Left lung (tissue), 14 donors: ENCODE data around the gene GASK1A. TPM values are rescaled to one million over a fixed set of nuclear protein-coding genes. Genes with fewer than 3 reads are reported as not detected.

Experiments
- ATAC-seq: fragments of 200-7000 bp; cut with Tn5 transposase; one replicate; pipeline ENCODE4 v1.9.1; 2020; ENCODE audit warnings: moderate library complexity
- DNase-seq, 4 donors: peaks; one replicate each; pipeline ENCODE4 v3.0.0-alpha.2; 2013 to 2020
- H3K27ac ChIP-seq, 2 donors: fragments of 200-600 bp; sonication (generic) in 1 of 2; one replicate each; pipeline versions ENCODE4 v1.5.0 to v1.8.0; 2020 to 2021
- H3K27me3 ChIP-seq, 2 donors: fragments of 200-600 bp; sonication (generic) in 1 of 2; one replicate each; pipeline versions ENCODE4 v1.5.0 to v1.8.0; 2020 to 2021
- H3K36me3 ChIP-seq, 2 donors: fragments of 200-600 bp; sonication (generic) in 1 of 2; one replicate each; pipeline versions ENCODE4 v1.5.0 to v1.8.0; 2020 to 2021
- H3K4me1 ChIP-seq, 2 donors: fragments of 200-600 bp; one replicate each; pipeline ENCODE4 v1.8.0; 2021
- H3K4me3 ChIP-seq, 2 donors: fragments of 200-600 bp; sonication (generic) in 1 of 2; one replicate each; pipeline versions ENCODE4 v1.5.0 to v1.8.0; 2020 to 2021; ENCODE audit warnings: mild to moderate bottlenecking in 1 of 2
- H3K9me3 ChIP-seq, 2 donors: fragments of 200-600 bp; sonication (generic) in 1 of 2; one replicate each; pipeline versions ENCODE4 v1.5.0 to v1.8.0; 2020 to 2021
- intact Hi-C, 2 donors: fragments of 100-400 bp; cut with DNase I; formaldehyde crosslinking; loops; one replicate each; pipeline versions ENCODE4 v1.11.2 to v1.14.2; 2022
- long read RNA-seq, 12 donors: library from polyadenylated mRNA in 2 of 12; unstranded in 2 of 12; transcript quantifications; one replicate each; pipeline ENCODE4 v2.0.0 and lab custom pipeline, GENCODE V29; 2019 to 2026
- polyA plus RNA-seq, 6 donors: library from polyadenylated mRNA; unstranded; fragments of 120-200 nt; gene quantifications; one replicate each; pipeline ENCODE4 v1.2.1, GENCODE V29; 2013; ENCODE audit not compliant: insufficient read length in 6 of 6
- total RNA-seq, 2 donors: library from RNA; stranded (reverse); fragmentation: NEBNext Ultra II Directional; extraction: Animal tissue kit (Norgen Biotek cat#: 25700); gene quantifications; one replicate each; pipeline ENCODE4 v1.2.1, GENCODE V29; 2021
- TF ChIP-seq, protein P1 (sequence below), 2 donors: fragments of 200-600 bp; sonication (generic) in 1 of 2; IDR thresholded peaks; one replicate each; pipeline versions ENCODE4 v1.5.0 to v1.8.0; 2021; ENCODE audit warnings: antibody characterized with exemption in 2 of 2
- donor health status: DM: no; HTN: yes; CAD: no.
- donor health status: DM: no; HTN: no; CAD: no.

GASK1A gene
- total RNA-seq: 10 to 100 TPM; 11.3 to 12.3 TPM
- polyA plus RNA-seq: 1 to 10 TPM; 3.1 to 5.1 (median 3.5) TPM
- long read RNA-seq, donor 1: 0 reads
- long read RNA-seq, donor 2: 0 reads
- long read RNA-seq, donor 3, partial matches to known transcripts: 0 of 1 reads
- long read RNA-seq, donor 3, other reads (novel, unspliced or antisense): 0 of 1 reads
- long read RNA-seq, donor 4, partial matches to known transcripts: 1 of 2 reads
- long read RNA-seq, donor 4, other reads (novel, unspliced or antisense): 1 of 2 reads
- long read RNA-seq, donor 5, partial matches to known transcripts: 0 of 1 reads
- long read RNA-seq, donor 5, other reads (novel, unspliced or antisense): 0 of 1 reads
- long read RNA-seq, donor 6: 0 reads
- long read RNA-seq, donor 7: 0 reads
- long read RNA-seq, donor 8: 0 reads
- long read RNA-seq, donor 9: 0 reads
- long read RNA-seq, donor 10, partial matches to known transcripts: 0 of 2 reads
- long read RNA-seq, donor 10, other reads (novel, unspliced or antisense): 0 of 2 reads
- long read RNA-seq, donor 11: 0 reads
- long read RNA-seq, donor 12: 0 reads

DNA sequence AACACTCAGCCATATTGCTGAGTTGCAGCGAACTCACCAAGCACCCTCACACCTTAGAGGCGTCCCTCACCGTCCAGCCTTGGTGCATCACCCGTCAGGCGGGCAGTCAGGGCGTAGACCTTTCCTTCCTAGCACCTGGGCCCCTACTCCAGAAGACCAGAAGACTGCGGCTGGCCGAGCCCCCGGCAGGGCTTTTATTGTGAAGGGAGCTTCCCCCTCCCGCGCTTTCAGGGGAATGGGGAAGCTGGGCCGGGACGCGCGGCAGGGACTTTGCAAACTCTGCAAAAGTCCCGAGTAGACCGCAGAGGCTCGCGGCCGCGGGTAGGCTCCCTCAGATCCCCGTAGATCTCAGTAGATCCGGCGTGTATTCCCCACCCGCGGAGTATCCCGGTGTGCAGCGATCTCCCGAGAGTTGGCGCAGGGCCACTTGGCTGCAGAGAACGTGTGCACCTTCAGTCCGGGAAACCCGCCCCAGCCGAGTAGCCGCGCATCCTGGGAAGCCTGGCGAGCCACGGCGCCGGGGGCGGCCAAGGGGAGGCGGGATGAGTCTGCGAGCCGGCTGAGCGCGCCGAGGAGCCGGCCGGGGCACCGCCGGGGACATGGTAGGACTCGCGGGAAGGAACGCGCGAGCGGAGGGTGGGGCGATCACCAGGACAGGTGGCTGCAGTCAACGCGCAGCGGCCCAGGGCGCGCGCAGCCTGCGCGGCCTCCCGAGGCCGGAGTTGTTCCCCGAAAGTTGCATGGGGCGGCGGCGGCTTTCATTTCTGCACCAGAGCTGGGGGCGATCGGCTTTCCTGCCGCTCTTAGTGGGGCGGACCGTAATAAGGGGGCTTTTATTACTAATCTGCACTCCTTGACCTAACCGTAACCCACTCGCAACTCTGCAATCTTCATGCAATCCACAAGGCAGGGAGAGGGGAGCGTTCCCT is at the start of gene GASK1A:
TSS of gene GASK1A (plus strand) at position 268 of the 929 bp plus-strand sequence. CDS start at position 600, 332 bp downstream.
- Histone ChIP-seq H3K27ac (peak within 1 kb of the TSS in 1 of 2 donors; percentile 2), H3K4me3 (peak within 1 kb of the TSS; percentile 58 to 61), H3K4me1 (peaks cover 6 to 14% of the 10 kb centered on the region in 2 donors), H3K9me3 (peaks cover 0 to 8% of the 10 kb centered on the region in 2 donors), H3K27me3 (peaks cover 0 to 35% of the 10 kb centered on the region in 2 donors), H3K36me3 (no peaks in the 10 kb centered on the region)
- intact Hi-C loops: no loop called here
- DNase-seq (peak in 3 of 4 donors; percentile 55 to 87 (median 65)), ATAC-seq (peak; percentile 85)
- TF ChIP-seq, protein P1, sequence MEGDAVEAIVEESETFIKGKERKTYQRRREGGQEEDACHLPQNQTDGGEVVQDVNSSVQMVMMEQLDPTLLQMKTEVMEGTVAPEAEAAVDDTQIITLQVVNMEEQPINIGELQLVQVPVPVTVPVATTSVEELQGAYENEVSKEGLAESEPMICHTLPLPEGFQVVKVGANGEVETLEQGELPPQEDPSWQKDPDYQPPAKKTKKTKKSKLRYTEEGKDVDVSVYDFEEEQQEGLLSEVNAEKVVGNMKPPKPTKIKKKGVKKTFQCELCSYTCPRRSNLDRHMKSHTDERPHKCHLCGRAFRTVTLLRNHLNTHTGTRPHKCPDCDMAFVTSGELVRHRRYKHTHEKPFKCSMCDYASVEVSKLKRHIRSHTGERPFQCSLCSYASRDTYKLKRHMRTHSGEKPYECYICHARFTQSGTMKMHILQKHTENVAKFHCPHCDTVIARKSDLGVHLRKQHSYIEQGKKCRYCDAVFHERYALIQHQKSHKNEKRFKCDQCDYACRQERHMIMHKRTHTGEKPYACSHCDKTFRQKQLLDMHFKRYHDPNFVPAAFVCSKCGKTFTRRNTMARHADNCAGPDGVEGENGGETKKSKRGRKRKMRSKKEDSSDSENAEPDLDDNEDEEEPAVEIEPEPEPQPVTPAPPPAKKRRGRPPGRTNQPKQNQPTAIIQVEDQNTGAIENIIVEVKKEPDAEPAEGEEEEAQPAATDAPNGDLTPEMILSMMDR (IDR thresholded peaks at IDR 0.05): no peak

DNA sequence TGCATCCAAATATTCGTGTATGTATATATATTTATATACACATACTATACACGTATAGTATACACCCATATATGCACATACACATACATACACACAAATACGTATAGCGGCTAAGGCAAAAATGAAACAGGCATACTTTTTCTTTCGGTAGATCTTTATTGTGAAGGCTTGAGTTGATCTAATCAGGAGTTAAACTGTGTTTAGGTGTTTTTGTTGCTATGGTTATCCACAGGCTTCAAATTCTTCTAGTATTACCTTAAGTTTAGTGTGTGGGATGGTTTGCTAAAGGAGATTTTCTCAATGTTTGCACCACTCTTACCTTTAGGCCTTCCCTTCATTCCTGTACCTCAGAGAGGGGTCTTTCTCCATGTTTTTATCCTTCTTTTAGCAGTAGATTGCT is 45.0 kb upstream of the GASK1A start:
- intact Hi-C loops: no loop called here
- no peak for DNase-seq

DNA sequence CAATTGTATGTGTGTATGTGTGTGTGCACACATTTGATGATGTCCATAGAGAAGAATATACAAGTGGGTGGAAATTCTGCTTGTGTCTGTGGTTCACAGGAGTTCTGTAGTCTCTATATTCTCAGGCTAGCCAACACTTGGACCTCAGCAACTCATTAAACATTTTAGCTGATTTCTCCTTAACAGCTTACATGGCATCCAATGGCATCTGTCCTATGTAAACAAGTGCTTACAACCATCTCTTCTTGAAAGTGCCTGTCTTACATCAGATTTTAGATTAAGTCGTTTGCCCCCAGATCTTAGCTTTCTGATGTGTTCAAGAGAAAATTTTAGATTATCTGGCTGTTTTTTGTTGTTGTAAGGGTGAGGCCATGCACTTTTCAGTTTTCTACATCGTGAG is 44.2 kb upstream of the GASK1A start:
- peaks cover 0 to 8% of the 10 kb centered on the region in 2 donors for H3K27me3 ChIP-seq
- DNase-seq: no peak
- TF ChIP-seq, protein P1 (IDR thresholded peaks at IDR 0.05): no peak
- H3K9me3 ChIP-seq: no peaks in the 10 kb centered on the region
- H3K4me1 ChIP-seq: no peaks in the 10 kb centered on the region
- ATAC-seq: no peak
- no peaks in the 10 kb centered on the region for H3K36me3 ChIP-seq
- intact Hi-C loops: no loop called here
- no peak overlapping the region for H3K27ac ChIP-seq
- no peak overlapping the region for H3K4me3 ChIP-seq

More for the DNA sequence above, 45.0 kb upstream of the GASK1A start:
- H3K4me1 ChIP-seq: no peaks in the 10 kb centered on the region
- H3K4me3 ChIP-seq: no peak overlapping the region
- TF ChIP-seq, protein P1 (IDR thresholded peaks at IDR 0.05): no peak
- peaks cover 0 to 8% of the 10 kb centered on the region in 2 donors for H3K27me3 ChIP-seq
- H3K27ac ChIP-seq: no peak overlapping the region
- ATAC-seq: no peak
- no peaks in the 10 kb centered on the region for H3K9me3 ChIP-seq
- no peaks in the 10 kb centered on the region for H3K36me3 ChIP-seq

DNA sequence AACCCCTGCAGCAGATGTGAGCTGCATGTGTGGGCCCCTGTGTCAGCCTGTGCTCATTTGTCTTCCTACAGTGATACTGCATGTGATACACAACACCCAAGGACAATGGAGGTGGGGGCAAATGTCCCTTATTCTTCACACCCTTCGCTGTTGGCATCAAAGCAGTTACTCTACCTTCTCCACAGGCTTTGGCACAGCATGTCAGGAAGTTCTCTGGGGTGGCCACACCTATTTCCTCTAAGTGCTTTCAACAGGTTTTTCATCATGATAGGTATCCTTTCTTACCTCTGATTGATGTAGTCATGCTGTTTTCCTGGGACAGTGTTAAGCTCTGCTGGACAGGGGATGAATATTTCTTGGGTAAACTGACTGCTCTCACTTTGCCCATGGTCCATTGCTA is 43.6 kb upstream of the GASK1A start:
- ATAC-seq (no peak), DNase-seq (no peak)
- H3K9me3 ChIP-seq: no peaks in the 10 kb centered on the region
- no peaks in the 10 kb centered on the region for H3K4me1 ChIP-seq
- H3K36me3 ChIP-seq: no peaks in the 10 kb centered on the region
- TF ChIP-seq, protein P1 (IDR thresholded peaks at IDR 0.05): no peak
- no peak overlapping the region for H3K4me3 ChIP-seq
- H3K27me3 ChIP-seq: peaks cover 0 to 8% of the 10 kb centered on the region in 2 donors
- H3K27ac ChIP-seq: no peak overlapping the region
- intact Hi-C loops: no loop called here
